Measurements from ENCODE around the gene ATOH8.
"Not testable (repeated sequence)": the region's sequence is repeated elsewhere in the genome, so short reads cannot be mapped to it uniquely, and the experiment has no call there.

The ATOH8 gene

GRCh38 chr2:85713836-85714235 lies 40.0 kb upstream of the ATOH8 start:
- Histone ChIP-seq H3K27ac (ENCODE audit: low read length) (no peak overlapping the region), H3K79me2 (ENCODE audit: insufficient read depth, low read length) (no peaks in the 10 kb centered on the region), H2AFZ (ENCODE audit: low read depth, low read length) (no peak overlapping the region), H3K4me1 (ENCODE audit: insufficient read depth, low read length) (peaks cover 10% of the 10 kb centered on the region), H3K9ac (ENCODE audit: low read depth, low read length) (no peak overlapping the region), H3K36me3 (ENCODE audit: insufficient read depth, low read length) (no peaks in the 10 kb centered on the region), H3K9me3 (ENCODE audit: insufficient read depth, low read length, severe bottlenecking) (no peaks in the 10 kb centered on the region), H3K4me3 (ENCODE audit: low read depth in 1 of 2, low read length in 2 of 2) (no peak overlapping the region), H3K4me2 (ENCODE audit: insufficient read depth, low read length) (no peak overlapping the region), H3K27me3 (ENCODE audit: insufficient read depth, low read length, poor library complexity) (peaks cover 3% of the 10 kb centered on the region), H4K20me1 (ENCODE audit: insufficient read depth, low read length) (no peaks in the 10 kb centered on the region)
- ATAC-seq (ENCODE audit: insufficient read depth, low read depth) = no peak
- TF ChIP-seq EZH2 (IDR thresholded peaks at IDR 0.05; ENCODE audit: borderline replicate concordance, low read depth, low read length, severe bottlenecking) (no peak), CTCF (IDR thresholded peaks at IDR 0.05; ENCODE audit: borderline replicate concordance, extremely low read depth, low read length, poor library complexity, severe bottlenecking) (no peak)
- DNase-seq = no peak

- not testable (repeated sequence) for H3K27me3 ChIP-seq (ENCODE audit: insufficient read depth, low read length, poor library complexity); H2AFZ ChIP-seq (ENCODE audit: low read depth, low read length); H3K4me3 ChIP-seq (ENCODE audit: low read depth in 1 of 2, low read length in 2 of 2); H3K9me3 ChIP-seq (ENCODE audit: insufficient read depth, low read length, severe bottlenecking); H3K27ac ChIP-seq (ENCODE audit: low read length); H3K9ac ChIP-seq (ENCODE audit: low read depth, low read length); H3K79me2 ChIP-seq (ENCODE audit: insufficient read depth, low read length); H4K20me1 ChIP-seq (ENCODE audit: insufficient read depth, low read length); H3K36me3 ChIP-seq (ENCODE audit: insufficient read depth, low read length); DNase-seq
- peak; percentile 37; the same call in 2 of the 3 replicates for ATAC-seq (ENCODE audit: insufficient read depth, low read depth)
- Histone ChIP-seq H3K4me2 (ENCODE audit: insufficient read depth, low read length) (peak overlapping the region; percentile 39; the same call in 1 of the 2 replicates), H3K4me1 (ENCODE audit: insufficient read depth, low read length) (peaks cover 10% of the 10 kb centered on the region)
Measured at GRCh38 chr2:85714421-85714820, 39.4 kb upstream of the ATOH8 start.

DNA sequence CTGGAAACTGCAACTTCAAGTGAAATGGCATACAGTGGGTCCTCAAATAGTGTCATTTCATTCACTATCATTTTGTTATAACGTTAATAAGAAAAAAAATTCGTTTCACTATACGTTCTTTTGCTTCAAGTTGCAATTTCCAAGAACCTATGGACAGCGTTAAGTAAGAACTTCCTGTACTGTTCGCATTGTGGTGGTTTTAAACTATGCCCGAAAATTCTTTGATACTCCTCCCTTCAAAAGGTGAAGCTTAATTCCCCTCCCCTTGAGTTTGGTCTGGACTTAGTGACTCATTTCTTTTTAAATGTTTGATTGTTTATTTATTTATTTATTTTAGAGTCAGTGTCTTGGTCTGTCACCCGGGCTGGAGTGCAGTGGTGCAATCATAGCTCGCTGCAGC lies 39.0 kb upstream of the ATOH8 start:
- H2AFZ ChIP-seq (ENCODE audit: low read depth, low read length) = no peak overlapping the region
- no peaks in the 10 kb centered on the region for H3K9me3 ChIP-seq (ENCODE audit: insufficient read depth, low read length, severe bottlenecking)
- ATAC-seq (ENCODE audit: insufficient read depth, low read depth) = peak; percentile 82
- no peak overlapping the region for H3K9ac ChIP-seq (ENCODE audit: low read depth, low read length)
- TF ChIP-seq CTCF (IDR thresholded peaks at IDR 0.05; ENCODE audit: borderline replicate concordance, extremely low read depth, low read length, poor library complexity, severe bottlenecking) = no peak
- no peak for TF ChIP-seq EZH2 (IDR thresholded peaks at IDR 0.05; ENCODE audit: borderline replicate concordance, low read depth, low read length, severe bottlenecking)
- H3K4me2 ChIP-seq (ENCODE audit: insufficient read depth, low read length) = peak overlapping the region; percentile 39; the same call in 1 of the 2 replicates
- no peak overlapping the region for H3K27ac ChIP-seq (ENCODE audit: low read length)
- H3K79me2 ChIP-seq (ENCODE audit: insufficient read depth, low read length) = no peaks in the 10 kb centered on the region
- no peaks in the 10 kb centered on the region for H4K20me1 ChIP-seq (ENCODE audit: insufficient read depth, low read length)
- H3K36me3 ChIP-seq (ENCODE audit: insufficient read depth, low read length) = no peaks in the 10 kb centered on the region
- no peak overlapping the region for H3K4me3 ChIP-seq (ENCODE audit: low read depth in 1 of 2, low read length in 2 of 2)
- peaks cover 10% of the 10 kb centered on the region for H3K4me1 ChIP-seq (ENCODE audit: insufficient read depth, low read length)
- no peak for DNase-seq
- peaks cover 3% of the 10 kb centered on the region for H3K27me3 ChIP-seq (ENCODE audit: insufficient read depth, low read length, poor library complexity)

DNA sequence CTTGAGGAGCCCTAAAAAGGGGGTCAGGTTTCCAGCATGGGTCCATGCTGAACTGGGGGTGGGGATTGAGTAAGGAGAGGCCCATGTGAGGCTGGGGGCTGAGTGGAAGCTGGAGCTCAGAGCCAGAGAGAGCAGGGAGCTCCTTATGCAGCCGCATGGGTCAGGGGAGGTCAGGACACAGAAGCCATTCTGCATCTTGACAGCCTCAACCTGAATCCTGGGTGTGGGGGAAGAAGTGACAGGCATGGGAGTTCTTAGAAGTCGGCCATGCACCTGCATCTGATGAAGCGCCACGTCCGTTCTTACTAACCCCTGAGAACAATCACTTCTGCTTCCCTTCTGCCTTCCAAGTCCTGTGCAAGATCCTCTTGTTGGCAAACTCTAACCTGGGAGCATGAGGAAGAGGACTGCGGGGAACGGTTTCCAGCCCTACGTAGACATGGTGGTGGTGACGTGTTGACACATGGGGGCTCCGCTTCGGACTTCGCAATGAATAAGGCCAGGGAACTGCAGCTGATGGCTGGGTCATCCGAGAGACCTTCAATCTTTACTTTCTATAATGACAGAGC lies 37.4 kb upstream of the ATOH8 start:
- Histone ChIP-seq H3K27ac (ENCODE audit: low read length) (no peak overlapping the region), H3K9me3 (ENCODE audit: insufficient read depth, low read length, severe bottlenecking) (no peaks in the 10 kb centered on the region), H3K4me1 (ENCODE audit: insufficient read depth, low read length) (peaks cover 10% of the 10 kb centered on the region), H3K4me3 (ENCODE audit: low read depth in 1 of 2, low read length in 2 of 2) (no peak overlapping the region), H2AFZ (ENCODE audit: low read depth, low read length) (no peak overlapping the region), H3K4me2 (ENCODE audit: insufficient read depth, low read length) (no peak overlapping the region), H3K9ac (ENCODE audit: low read depth, low read length) (no peak overlapping the region), H3K79me2 (ENCODE audit: insufficient read depth, low read length) (no peaks in the 10 kb centered on the region), H3K36me3 (ENCODE audit: insufficient read depth, low read length) (no peaks in the 10 kb centered on the region), H4K20me1 (ENCODE audit: insufficient read depth, low read length) (no peaks in the 10 kb centered on the region), H3K27me3 (ENCODE audit: insufficient read depth, low read length, poor library complexity) (peaks cover 3% of the 10 kb centered on the region)
- no peak for DNase-seq
- ATAC-seq (ENCODE audit: insufficient read depth, low read depth) = no peak
- no peak for TF ChIP-seq CTCF (IDR thresholded peaks at IDR 0.05; ENCODE audit: borderline replicate concordance, extremely low read depth, low read length, poor library complexity, severe bottlenecking)

Measured in DND-41 (cell line).